Kidney epithelial cell (primary cell): ENCODE measurements around the gene FTL. TPM values are rescaled to one million over a fixed set of nuclear protein-coding genes. Genes with fewer than 3 reads are reported as not detected.
A peak's percentile ranks its signal among the peaks of the same experiment; 100 is the strongest.

Source experiments
- DNase-seq: peaks from one replicate; pipeline ENCODE4 v3.0.0-alpha.2; 2010; ENCODE audit warnings: low read depth
- H3K27me3 ChIP-seq: 2 replicates; pipeline ENCODE4 v1.6.0; 2011; ENCODE audit warnings: low read length; ENCODE audit not compliant: control insufficient read depth, insufficient read depth
- H3K36me3 ChIP-seq: 2 replicates; pipeline ENCODE4 v1.5.1; 2011; ENCODE audit warnings: low read length; ENCODE audit not compliant: control insufficient read depth, insufficient read depth
- H3K4me3 ChIP-seq: 2 replicates; pipeline ENCODE4 v1.5.1; 2011; ENCODE audit warnings: low read depth, mild to moderate bottlenecking, control low read depth, low read length
- total RNA-seq: library from RNA; depleted of rRNA; stranded (reverse); fragments of >200 nt; gene quantifications from 2 replicates; pipeline ENCODE4 v1.2.3, GENCODE V29; 2015
- TF ChIP-seq, protein P1 (sequence below): IDR thresholded peaks from 2 replicates; pipeline ENCODE4 v1.5.1; 2011; ENCODE audit warnings: mild to moderate bottlenecking, moderate library complexity, low read length, control low read depth, inconsistent platforms; ENCODE audit not compliant: insufficient read depth, poor library complexity, severe bottlenecking

FTL gene
- total RNA-seq, 1 donor from 2014 or later, result 2,415 TPM

DNA sequence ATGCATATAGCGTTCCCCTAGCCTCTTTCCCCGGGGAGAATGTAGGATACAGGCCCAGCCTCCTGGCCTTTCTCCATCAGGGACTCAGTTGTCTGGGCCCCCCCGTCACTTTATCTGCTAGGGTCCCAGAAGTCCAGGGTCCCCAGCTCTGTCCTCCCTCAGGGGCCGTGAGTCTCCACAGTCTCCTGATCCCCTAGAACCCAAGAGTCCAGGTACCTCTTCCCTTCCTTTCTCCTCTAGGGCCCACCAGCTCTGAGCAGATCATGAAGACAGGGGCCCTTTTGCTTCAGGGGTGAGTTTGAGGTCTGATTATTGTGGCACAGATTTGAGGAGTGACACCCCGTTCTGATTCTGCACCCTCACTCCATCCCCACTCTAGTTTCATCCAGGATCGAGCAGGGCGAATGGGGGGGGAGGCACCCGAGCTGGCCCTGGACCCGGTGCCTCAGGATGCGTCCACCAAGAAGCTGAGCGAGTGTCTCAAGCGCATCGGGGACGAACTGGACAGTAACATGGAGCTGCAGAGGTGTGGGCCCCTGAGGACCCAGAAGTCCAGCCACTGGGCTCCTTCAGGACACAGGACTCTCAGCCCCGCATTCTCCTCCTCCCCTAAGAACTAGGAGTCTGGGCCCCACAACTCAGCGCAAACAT, 9.7 kb upstream of the FTL start:
- peak overlapping the region; percentile 88 for H3K4me3 ChIP-seq
- H3K36me3 ChIP-seq, result peaks cover 2% of the 10 kb centered on the region
- TF ChIP-seq, protein P1, sequence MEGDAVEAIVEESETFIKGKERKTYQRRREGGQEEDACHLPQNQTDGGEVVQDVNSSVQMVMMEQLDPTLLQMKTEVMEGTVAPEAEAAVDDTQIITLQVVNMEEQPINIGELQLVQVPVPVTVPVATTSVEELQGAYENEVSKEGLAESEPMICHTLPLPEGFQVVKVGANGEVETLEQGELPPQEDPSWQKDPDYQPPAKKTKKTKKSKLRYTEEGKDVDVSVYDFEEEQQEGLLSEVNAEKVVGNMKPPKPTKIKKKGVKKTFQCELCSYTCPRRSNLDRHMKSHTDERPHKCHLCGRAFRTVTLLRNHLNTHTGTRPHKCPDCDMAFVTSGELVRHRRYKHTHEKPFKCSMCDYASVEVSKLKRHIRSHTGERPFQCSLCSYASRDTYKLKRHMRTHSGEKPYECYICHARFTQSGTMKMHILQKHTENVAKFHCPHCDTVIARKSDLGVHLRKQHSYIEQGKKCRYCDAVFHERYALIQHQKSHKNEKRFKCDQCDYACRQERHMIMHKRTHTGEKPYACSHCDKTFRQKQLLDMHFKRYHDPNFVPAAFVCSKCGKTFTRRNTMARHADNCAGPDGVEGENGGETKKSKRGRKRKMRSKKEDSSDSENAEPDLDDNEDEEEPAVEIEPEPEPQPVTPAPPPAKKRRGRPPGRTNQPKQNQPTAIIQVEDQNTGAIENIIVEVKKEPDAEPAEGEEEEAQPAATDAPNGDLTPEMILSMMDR, result no peak

DNA sequence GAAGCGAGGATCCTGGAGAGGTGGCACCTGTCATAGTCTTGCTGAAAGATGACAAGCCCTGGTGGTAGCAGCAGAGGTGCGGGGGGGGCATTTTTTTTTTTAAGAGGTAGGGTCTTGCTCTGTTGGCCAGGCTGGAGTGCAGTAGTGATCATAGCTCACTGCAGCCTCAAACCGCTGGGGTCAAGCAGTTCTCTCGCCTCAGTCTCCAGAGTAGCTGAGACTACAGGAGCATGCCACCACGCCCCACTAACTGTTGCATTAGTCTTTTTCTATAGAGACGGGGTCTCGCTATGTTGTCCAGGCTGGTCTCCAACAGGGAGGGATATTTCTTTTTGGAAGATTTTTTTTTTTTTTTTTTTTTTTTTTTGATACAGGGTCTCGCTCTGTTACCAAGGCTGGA, 7.1 kb upstream of the FTL start:
- Histone ChIP-seq H3K4me3 (no peak overlapping the region), H3K36me3 (peaks cover 2% of the 10 kb centered on the region), H3K27me3 (no peaks in the 10 kb centered on the region)
- TF ChIP-seq, protein P1, result no peak
- DNase-seq, result no peak

More for the DNA sequence above, 9.7 kb upstream of the FTL start:
- no peak for DNase-seq
- H3K27me3 ChIP-seq, result no peaks in the 10 kb centered on the region

DNA sequence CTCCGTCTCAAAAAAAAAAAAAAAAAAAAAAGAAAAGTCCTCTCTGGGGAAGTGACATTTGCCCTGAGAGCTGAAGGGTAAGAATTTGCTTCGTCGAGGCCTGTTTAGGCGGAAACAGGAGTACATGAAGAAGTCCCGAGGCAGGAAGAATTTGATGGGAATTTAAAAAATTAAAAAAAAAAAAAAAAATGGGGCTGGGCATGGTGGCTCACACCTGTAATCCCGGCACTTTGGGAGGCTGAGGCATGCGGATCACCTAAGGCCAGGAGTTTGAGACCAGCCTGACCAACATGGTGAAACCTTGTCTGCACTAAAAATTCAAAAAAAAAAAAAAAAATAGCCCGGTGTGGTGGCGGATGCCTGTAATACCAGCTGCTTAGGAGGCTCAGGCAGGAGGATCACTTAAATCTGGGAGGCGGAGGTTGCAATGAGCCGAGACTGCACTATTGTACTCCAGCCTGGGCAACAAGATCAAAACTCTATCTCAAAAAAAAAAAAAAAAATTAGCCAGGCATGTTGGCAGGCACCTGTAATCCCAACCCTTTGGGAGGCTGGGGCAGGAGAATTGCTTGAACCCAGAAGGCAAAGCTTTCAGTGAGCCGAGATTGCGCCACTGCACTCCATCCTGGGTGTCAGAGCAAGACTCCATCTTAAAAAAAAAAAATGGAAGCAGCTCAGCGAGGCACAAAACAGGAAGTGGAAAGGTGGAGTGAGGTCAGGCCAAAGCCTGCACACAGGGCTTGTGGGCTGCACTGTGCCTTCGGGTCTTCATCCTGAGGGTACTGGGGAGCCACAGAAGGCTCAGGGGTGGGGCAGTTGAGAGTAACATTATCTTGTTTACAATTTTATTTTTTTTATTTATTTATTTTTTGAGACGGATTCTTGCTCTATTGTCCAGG, 5.5 kb upstream of the FTL start:
- H3K27me3 ChIP-seq, result no peaks in the 10 kb centered on the region
- no peak overlapping the region for H3K4me3 ChIP-seq
- no peak for DNase-seq
- TF ChIP-seq, protein P1, result no peak
- H3K36me3 ChIP-seq, result peaks cover 2% of the 10 kb centered on the region

DNA sequence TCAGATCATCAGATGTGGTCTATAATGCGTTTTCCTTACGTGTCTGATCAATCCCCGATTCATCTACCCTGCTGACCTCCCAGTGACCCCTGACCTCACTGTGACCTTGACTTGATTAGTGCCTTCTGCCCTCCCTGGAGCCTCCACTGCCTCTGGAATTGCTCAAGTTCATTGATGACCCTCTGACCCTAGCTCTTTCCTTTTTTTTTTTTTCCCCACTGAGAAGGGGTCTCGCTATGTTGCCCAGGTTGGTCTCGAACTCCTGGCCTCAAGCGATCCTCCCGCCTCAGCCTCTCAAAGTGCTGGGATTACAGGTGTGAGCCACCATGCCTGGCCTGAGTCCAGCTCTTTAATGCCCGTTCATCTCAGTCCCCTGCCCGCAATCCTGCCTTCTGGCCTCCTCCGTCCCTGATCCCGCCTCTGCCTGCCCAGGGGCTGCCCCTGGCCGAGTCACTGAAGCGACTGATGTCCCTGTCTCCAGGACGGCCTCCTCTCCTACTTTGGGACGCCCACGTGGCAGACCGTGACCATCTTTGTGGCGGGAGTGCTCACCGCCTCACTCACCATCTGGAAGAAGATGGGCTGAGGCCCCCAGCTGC, 4.0 kb upstream of the FTL start:
- Histone ChIP-seq H3K4me3 (no peak overlapping the region), H3K36me3 (peaks cover 2% of the 10 kb centered on the region), H3K27me3 (no peaks in the 10 kb centered on the region)
- DNase-seq, result no peak
- TF ChIP-seq, protein P1, result no peak

DNA sequence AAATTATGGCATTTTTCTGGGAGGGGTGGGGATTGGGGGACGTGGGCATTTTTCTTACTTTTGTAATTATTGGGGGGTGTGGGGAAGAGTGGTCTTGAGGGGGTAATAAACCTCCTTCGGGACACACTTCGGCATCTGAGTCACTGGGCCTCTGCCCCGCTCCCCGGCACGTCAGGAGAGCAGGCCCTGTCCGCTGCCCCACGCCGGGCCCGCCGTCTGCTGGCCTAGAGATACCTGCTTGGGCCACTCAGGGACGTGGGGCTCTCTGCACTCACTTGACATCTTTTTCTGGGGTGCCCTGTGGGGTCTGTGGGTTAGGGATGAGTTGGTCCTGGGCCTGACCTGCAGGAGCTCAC, 3.5 kb upstream of the FTL start:
- H3K4me3 ChIP-seq, result no peak overlapping the region

More for the DNA sequence above, 3.5 kb upstream of the FTL start:
- TF ChIP-seq, protein P1, result no peak
- no peak for DNase-seq
- Histone ChIP-seq H3K36me3 (peaks cover 2% of the 10 kb centered on the region), H3K27me3 (no peaks in the 10 kb centered on the region)
